ENCODE data around the gene DHX34. TPM values are rescaled to one million over a fixed set of nuclear protein-coding genes. Genes with fewer than 3 reads are reported as not detected.

The DHX34 gene
- total RNA-seq, 1 experiment from 2014 or later = 10.4 TPM

Other genes with a start within 250 kb of the DHX34 start
- 10.1 and 13.1 TPM in 2 replicates for gene ZC3H4, start 235.5 kb upstream of the DHX34 start, total RNA-seq (2014; rRNA removed; shearing (Covaris generic))
- 179 and 185 TPM in 2 replicates for gene SAE1, start 218.5 kb upstream of the DHX34 start, total RNA-seq (2014; rRNA removed; shearing (Covaris generic))
- gene BBC3, start 118.1 kb upstream of the DHX34 start, total RNA-seq (2014; rRNA removed; shearing (Covaris generic)) = 5.7 and 7.6 TPM in 2 replicates
- 2.6 and 3.7 TPM in 2 replicates for gene CCDC9, start 92.8 kb upstream of the DHX34 start, total RNA-seq (2014; rRNA removed; shearing (Covaris generic))
- gene INAFM1, start 74.4 kb upstream of the DHX34 start, total RNA-seq (2014; rRNA removed; shearing (Covaris generic)) = 0.19 and 0.41 TPM in 2 replicates
- not detected in 2 replicates for gene C5AR1, start 39.5 kb upstream of the DHX34 start, total RNA-seq (2014; rRNA removed; shearing (Covaris generic))
- gene C5AR2, start 17.1 kb upstream of the DHX34 start, total RNA-seq (2014; rRNA removed; shearing (Covaris generic)) = 0.55 TPM in 1 of 2 replicates, not detected in the other
- gene MEIS3, start 70.2 kb downstream of the DHX34 start, total RNA-seq (2014; rRNA removed; shearing (Covaris generic)) = 27.5 and 31.9 TPM in 2 replicates
- gene SLC8A2, start 122.6 kb downstream of the DHX34 start, total RNA-seq (2014; rRNA removed; shearing (Covaris generic)) = not detected in 2 replicates
- gene KPTN, start 134.9 kb downstream of the DHX34 start, total RNA-seq (2014; rRNA removed; shearing (Covaris generic)) = 3.0 and 4.2 TPM in 2 replicates
- gene NAPA, start 165.7 kb downstream of the DHX34 start, total RNA-seq (2014; rRNA removed; shearing (Covaris generic)) = 70.1 and 91.7 TPM in 2 replicates
- gene ZNF541, start 223.8 kb downstream of the DHX34 start, total RNA-seq (2014; rRNA removed; shearing (Covaris generic)) = not detected in 2 replicates